Activated naive CD4-positive, alpha-beta T cell treated with anti-CD3 and anti-CD28 coated beads, Interleukin-2, amount 50 U/mL, for 16 hours (primary cell): ENCODE measurements around the gene MTARC1.

Experiments used
- DNase-seq: peaks from one replicate; pipeline ENCODE4 v3.0.0-alpha.2; 2020

Gene MTARC1

GRCh38 chr1:220808345-220809186 lies 21.9 kb downstream of the MTARC1 start:
- no peak for DNase-seq

GRCh38 chr1:220809187-220809550 lies 22.5 kb downstream of the MTARC1 start:
- no peak for DNase-seq

GRCh38 chr1:220809704-220810103 lies 23.0 kb downstream of the MTARC1 start:
- DNase-seq: no peak

GRCh38 chr1:220810179-220810653 lies 23.5 kb downstream of the MTARC1 start:
- DNase-seq: peak; percentile 70

DNA sequence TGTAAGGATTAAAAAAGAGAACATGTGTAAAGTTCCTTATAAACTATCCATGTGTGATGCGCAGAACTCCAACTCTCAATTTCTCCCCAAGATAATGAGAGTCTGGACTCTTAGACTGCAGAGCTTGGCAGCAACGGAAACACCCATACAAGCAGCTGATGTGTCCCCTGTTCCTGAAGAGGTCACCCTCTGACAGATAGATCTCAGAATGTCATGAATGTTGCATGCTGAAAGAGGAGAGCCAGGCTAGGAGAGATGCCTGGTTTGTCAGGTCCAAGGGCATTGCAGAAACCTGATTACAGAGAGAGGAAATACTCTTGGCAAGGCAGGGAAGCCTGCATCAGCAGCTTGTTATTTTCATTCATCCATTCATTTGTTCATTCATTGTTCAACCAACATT lies 24.2 kb downstream of the MTARC1 start:
- DNase-seq: no peak

DNA sequence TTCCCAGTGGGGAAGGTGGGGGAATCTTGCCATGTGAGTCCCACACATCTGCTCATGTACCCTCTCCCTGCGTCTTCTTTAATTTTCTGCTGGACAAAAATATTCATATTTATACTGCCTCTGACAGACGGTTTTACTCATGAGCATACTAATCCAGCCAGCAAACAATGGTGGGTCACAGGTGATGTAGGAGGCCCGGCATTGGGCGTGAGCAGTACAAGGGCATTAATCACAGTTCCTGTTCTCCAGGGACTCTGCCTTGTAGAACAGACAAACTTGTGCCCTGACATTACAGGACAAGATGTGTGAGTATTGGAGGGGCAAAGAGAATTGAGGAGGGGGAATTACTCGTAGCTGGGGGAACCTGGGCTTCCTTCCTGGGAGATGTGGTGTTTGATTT lies 25.0 kb downstream of the MTARC1 start:
- no peak for DNase-seq

DNA sequence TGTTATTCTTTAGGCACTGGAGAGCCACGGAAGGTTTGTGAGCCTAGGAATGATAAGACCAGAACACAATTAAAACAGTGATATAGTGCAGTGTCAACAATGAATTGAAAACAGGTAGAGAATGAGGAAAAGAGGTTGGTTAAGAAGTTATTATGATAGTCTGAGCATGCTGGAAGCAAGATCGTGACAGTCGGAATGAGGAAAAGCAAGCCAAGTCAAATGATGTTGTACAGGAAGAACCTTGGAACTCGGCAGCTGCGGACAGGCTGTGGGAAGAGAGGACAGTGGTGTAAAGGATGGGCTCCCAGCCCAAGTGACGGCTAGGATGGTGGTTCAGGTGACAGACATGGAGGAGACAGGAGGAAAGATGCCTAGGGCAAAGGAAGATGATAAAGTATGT lies 25.6 kb downstream of the MTARC1 start:
- no peak for DNase-seq

- DNase-seq: no peak
These were observed 26.3 kb downstream of the MTARC1 start for GRCh38 chr1:220813013-220813412.

- no peak for DNase-seq
These were observed 28.7 kb downstream of the MTARC1 start for GRCh38 chr1:220815409-220815808.

DNA sequence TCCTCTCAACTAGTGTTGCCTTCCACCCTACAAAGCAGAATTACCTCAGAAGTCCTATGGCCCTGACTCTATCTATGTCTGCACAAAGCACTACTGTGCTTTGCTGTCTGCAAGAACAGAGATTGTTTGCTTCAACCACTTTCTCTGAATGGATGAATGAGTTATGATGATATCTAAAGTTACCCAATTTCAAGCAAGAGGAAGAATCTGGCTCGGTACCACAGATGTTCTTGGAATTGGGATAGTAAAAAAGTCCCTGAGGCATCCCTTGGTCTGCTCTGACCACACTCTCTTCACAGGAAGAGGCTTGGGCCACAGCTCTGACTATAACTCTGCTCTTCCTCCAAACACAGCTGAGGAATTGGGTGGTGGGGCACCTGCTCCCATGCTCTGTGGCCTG lies 31.2 kb downstream of the MTARC1 start:
- DNase-seq: no peak

GRCh38 chr1:220818421-220819173 lies 31.9 kb downstream of the MTARC1 start:
- DNase-seq: no peak

- no peak for DNase-seq
These were observed 32.8 kb downstream of the MTARC1 start for GRCh38 chr1:220819467-220820026.

GRCh38 chr1:220824031-220824989 lies 37.6 kb downstream of the MTARC1 start:
- DNase-seq: no peak

DNA sequence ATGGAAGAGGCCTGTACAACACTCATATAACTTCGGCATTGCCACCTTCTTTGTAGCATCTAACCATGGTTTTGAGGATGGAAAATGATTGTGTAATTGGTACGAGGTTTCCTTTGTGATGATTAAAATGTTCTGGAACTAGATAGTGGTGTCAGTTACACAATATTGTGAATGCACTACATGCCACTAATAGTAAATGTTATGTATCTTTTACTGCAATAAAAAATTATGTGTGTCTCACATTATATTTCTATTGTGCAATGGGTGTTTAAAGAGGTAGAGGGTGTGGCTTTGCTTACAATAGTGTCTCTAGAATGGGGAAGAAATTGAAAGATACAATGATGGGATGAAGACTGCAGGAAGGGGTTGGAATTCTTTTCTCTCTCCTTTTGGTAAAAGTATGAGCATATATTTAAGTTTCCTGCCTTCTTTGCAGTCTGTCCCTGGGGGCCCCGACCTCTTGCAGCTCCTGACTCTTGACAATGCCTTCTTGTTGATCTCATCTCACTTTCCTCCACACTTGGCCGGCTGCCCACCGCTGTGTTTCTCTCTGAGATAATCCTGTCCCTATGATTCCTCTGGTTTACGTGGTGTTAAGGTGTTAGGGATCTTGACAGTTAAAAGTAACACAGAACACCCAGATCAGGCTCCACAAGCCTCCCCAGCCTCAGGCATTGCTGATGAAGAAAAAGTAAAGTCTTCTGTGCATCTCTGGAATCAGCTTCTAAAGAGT lies 39.3 kb downstream of the MTARC1 start:
- no peak for DNase-seq

DNA sequence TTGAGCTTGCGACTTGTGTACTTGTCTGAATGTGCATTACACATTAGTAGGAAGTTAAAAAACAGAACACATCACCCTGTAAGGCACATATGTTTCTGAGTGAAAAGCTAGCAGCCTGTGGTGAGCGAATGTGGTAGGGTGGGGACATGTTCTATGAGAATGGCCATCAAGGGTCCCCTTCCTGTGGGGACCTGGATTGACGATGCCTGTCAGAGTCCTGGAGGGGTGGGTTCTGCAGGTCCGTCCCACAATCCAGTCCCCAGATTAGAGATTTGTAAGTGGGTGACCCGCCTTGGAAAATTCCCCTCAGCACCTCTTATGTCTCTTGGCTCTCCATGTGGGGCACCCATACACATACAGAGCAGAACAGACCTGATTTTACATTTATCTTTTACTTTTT lies 40.0 kb downstream of the MTARC1 start:
- no peak for DNase-seq

GRCh38 chr1:220827445-220828178 lies 40.9 kb downstream of the MTARC1 start:
- no peak for DNase-seq

GRCh38 chr1:220828179-220828490 lies 41.4 kb downstream of the MTARC1 start:
- no peak for DNase-seq

DNA sequence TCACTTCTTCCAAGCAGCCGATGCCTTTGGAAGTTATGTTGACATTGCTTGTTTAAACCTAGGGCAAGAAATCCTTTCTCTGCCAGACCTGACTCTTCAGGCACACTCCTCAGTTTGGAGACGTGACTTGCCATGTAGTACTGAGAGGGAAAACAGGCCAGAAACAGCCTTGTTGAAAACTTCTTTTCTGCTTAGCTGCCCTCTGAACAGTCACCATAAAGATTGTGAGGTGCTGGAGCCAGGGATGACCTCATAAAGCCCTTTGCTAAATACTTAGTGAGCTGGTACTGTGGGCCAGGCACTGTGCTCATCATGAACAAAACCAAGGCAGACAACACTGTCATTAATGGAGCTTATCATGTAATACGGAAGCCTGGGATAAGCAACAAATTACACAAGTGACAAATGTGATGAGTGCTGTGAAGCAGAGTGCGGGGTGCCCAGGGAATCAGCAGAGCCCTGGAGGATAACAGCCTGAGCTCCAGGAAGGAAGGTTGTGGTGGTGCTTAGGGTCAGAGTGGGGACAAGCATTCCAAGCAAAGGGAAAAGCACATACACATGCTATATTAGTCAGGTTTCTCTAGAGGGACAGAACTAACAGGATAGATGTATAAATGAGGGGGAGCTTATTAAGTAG lies 42.4 kb downstream of the MTARC1 start:
- no peak for DNase-seq

DNA sequence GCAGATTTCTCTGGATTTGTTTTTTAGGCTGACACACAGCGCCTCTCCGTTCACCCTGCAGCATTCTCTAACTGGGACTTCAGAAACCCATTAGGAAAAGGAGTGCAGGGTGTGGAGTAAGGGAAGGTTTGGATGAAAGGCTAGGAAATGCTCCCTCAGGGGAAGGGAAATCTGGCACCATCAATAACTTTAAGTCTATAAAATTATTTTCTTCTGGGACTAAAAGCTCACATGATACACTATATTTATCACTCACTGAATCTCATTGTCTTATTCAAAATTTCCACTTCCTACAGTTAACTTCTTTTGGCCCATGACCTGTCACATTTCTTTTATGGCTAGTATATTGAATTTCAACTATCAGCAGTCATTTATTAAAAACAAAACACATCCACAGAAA lies 46.7 kb downstream of the MTARC1 start:
- DNase-seq: no peak

- no peak for DNase-seq
These were observed 47.6 kb downstream of the MTARC1 start for GRCh38 chr1:220834155-220834870.
